HL-60 (cell line): ENCODE results near the gene NEK1.

Experiments
- GABPA ChIP-seq: IDR thresholded peaks from 2 replicates; pipeline ENCODE4 v1.6.1; 2012; ENCODE audit warnings: low read depth
- POLR2AphosphoS5 ChIP-seq: IDR thresholded peaks from 2 replicates; pipeline ENCODE4 v1.6.1; 2012; ENCODE audit warnings: low read depth
- REST ChIP-seq: IDR thresholded peaks from 2 replicates; pipeline ENCODE4 v1.6.1; 2012; ENCODE audit warnings: low read depth; ENCODE audit not compliant: insufficient replicate concordance
- TF ChIP-seq, protein P1 (sequence below): IDR thresholded peaks from one replicate; pipeline ENCODE4 v1.5.1; 2011; ENCODE audit warnings: low read length, control low read depth, inconsistent platforms; ENCODE audit not compliant: insufficient read depth

DNA sequence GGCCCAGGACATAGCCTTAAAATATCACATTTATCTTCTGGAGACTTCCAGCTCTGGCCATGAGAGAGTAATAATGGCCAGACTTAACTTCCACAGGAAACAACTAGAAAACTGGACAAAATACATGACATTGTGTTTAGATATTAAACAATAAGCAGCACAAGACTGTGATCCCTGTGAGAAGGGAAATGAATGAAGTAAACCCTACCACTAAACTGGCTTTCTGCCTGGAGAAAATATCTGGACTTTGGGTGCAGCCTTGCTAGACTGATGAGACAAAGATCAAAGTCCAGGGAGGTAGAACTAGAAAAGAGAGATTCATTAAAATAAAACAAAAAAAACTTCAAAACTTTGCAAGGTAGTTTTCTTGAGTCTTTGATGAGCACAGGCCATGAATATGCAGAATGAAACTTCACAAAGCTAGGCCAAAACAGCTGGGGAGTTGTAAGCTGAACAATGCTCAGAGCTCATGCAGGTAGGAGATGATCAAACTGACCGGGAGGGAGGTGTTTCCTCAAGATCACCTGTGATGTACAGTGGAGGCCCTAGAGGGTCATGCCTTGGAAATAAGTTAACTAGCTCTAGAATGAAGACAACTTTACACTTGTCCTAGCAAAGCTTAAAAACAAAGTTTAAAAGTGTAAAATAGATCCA lies 194.6 kb downstream of the NEK1 start:
- TF ChIP-seq, protein P1, sequence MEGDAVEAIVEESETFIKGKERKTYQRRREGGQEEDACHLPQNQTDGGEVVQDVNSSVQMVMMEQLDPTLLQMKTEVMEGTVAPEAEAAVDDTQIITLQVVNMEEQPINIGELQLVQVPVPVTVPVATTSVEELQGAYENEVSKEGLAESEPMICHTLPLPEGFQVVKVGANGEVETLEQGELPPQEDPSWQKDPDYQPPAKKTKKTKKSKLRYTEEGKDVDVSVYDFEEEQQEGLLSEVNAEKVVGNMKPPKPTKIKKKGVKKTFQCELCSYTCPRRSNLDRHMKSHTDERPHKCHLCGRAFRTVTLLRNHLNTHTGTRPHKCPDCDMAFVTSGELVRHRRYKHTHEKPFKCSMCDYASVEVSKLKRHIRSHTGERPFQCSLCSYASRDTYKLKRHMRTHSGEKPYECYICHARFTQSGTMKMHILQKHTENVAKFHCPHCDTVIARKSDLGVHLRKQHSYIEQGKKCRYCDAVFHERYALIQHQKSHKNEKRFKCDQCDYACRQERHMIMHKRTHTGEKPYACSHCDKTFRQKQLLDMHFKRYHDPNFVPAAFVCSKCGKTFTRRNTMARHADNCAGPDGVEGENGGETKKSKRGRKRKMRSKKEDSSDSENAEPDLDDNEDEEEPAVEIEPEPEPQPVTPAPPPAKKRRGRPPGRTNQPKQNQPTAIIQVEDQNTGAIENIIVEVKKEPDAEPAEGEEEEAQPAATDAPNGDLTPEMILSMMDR = no peak
- TF ChIP-seq REST = no peak
- TF ChIP-seq POLR2AphosphoS5 = no peak
- no peak for TF ChIP-seq GABPA
